ENCODE data around the gene CAT.
A peak's percentile ranks its signal among the peaks of the same experiment; 100 is the strongest.

Gene CAT

DNA sequence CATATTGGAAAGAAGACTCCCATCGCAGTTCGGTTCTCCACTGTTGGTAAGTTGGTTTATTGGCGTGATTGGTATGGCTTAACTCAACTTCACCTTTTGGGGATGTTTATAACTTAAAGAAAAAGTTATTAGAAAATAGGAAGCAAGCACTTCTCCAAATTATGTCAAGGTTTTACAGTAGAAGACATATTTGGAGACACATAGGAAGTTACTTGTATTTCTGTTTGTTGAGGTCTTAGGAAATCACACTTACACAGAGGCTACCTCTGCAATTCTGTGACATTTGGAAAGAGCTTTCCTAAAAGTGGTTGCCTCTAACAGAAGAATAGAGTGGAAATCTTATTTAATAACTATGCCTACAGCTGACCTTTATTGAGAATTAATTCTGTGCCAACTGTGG lies 12.3 kb downstream of the CAT start:
- no peak overlapping the region for H3K4me3 ChIP-seq (ENCODE audit: low read length, poor library complexity, severe bottlenecking)
- H3K9me3 ChIP-seq (ENCODE audit: insufficient read depth, low read depth, low read length): no peaks in the 10 kb centered on the region
- H3K9me2 ChIP-seq (replicated peaks; ENCODE audit: low read depth, low read length): no peaks in the 10 kb centered on the region
- peaks cover 10% of the 10 kb centered on the region for H3F3A ChIP-seq (ENCODE audit: low read depth)
- H2AFZ ChIP-seq (ENCODE audit: low read length): no peak overlapping the region
- H3K27me3 ChIP-seq (ENCODE audit: insufficient read depth, low read length, poor library complexity, severe bottlenecking): no peaks in the 10 kb centered on the region
- H3K36me3 ChIP-seq (ENCODE audit: insufficient read depth, low read length): peaks cover 68% of the 10 kb centered on the region
- H3K4me2 ChIP-seq (ENCODE audit: low read depth, low read length, poor library complexity, severe bottlenecking): peak overlapping the region; percentile 81
- H3K79me2 ChIP-seq (ENCODE audit: insufficient read depth, low read length): peaks cover 65% of the 10 kb centered on the region
- H3K9ac ChIP-seq (ENCODE audit: low read depth, low read length, poor library complexity, severe bottlenecking): no peak overlapping the region
- H3K4me1 ChIP-seq (ENCODE audit: insufficient read depth, low read length, poor library complexity, severe bottlenecking): peaks cover 58% of the 10 kb centered on the region
- H4K20me1 ChIP-seq (ENCODE audit: insufficient read depth, low read length, poor library complexity, severe bottlenecking): peaks cover 30% of the 10 kb centered on the region
- TF ChIP-seq EZH2phosphoT487 (IDR thresholded peaks at IDR 0.05; ENCODE audit: borderline replicate concordance) (no peak), CTCF (conservative IDR thresholded peaks at IDR 0.05; ENCODE audit: low read length) (no peak)

DNA sequence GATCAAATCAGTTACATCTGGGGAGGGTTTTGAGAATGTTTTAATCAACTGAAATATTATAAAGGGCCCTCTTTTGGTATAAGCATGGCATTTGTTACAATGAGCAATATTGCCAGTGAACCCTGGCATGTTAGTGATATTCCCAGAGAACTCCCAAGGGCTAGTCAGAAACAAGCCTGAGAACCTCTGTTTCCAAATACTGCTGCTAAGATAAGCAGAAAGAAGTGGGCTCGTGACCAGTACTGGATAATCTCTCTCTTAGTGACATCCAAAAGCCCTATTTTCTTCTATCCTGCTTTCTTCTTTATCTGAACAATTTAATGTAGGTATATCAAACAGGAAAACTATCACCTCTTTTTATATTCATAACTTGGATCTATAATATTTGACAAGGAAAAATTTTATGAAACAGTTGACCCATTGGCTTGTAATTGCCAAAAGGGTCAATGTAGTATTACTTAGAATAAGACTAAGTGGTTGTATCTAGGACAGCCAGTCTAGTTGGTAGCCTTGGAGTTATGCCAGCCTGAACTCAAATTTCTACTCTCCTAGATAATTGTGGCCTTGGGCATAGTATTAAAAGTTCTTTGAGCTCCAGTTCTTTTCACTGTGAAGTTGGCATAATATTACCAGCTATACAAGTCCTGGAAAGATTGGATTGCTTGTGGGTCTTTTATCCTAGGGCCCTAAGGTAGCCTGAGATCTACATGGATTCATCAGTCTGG lies 15.7 kb downstream of the CAT start:
- Histone ChIP-seq H2AFZ (ENCODE audit: low read length) (no peak overlapping the region), H3K79me2 (ENCODE audit: insufficient read depth, low read length) (peaks cover 35% of the 10 kb centered on the region), H3K4me1 (ENCODE audit: insufficient read depth, low read length, poor library complexity, severe bottlenecking) (peaks cover 25% of the 10 kb centered on the region), H3F3A (ENCODE audit: low read depth) (no peaks in the 10 kb centered on the region), H3K36me3 (ENCODE audit: insufficient read depth, low read length) (peaks cover 98% of the 10 kb centered on the region), H4K20me1 (ENCODE audit: insufficient read depth, low read length, poor library complexity, severe bottlenecking) (peaks cover 9% of the 10 kb centered on the region), H3K4me3 (ENCODE audit: low read length, poor library complexity, severe bottlenecking) (no peak overlapping the region), H3K9me2 (replicated peaks; ENCODE audit: low read depth, low read length) (no peaks in the 10 kb centered on the region), H3K27me3 (ENCODE audit: insufficient read depth, low read length, poor library complexity, severe bottlenecking) (no peaks in the 10 kb centered on the region), H3K4me2 (ENCODE audit: low read depth, low read length, poor library complexity, severe bottlenecking) (no peak overlapping the region), H3K9ac (ENCODE audit: low read depth, low read length, poor library complexity, severe bottlenecking) (no peak overlapping the region), H3K9me3 (ENCODE audit: insufficient read depth, low read depth, low read length) (no peaks in the 10 kb centered on the region)
- no peak for TF ChIP-seq CTCF (conservative IDR thresholded peaks at IDR 0.05; ENCODE audit: low read length)
- no peak for TF ChIP-seq EZH2phosphoT487 (IDR thresholded peaks at IDR 0.05; ENCODE audit: borderline replicate concordance)

GRCh38 chr11:34457607-34458006 lies 18.9 kb downstream of the CAT start:
- Histone ChIP-seq H3F3A (ENCODE audit: low read depth) (no peaks in the 10 kb centered on the region), H2AFZ (ENCODE audit: low read length) (no peak overlapping the region), H3K27me3 (ENCODE audit: insufficient read depth, low read length, poor library complexity, severe bottlenecking) (no peaks in the 10 kb centered on the region), H3K4me2 (ENCODE audit: low read depth, low read length, poor library complexity, severe bottlenecking) (no peak overlapping the region), H3K36me3 (ENCODE audit: insufficient read depth, low read length) (peaks cover 98% of the 10 kb centered on the region), H3K9me2 (replicated peaks; ENCODE audit: low read depth, low read length) (no peaks in the 10 kb centered on the region), H3K9ac (ENCODE audit: low read depth, low read length, poor library complexity, severe bottlenecking) (no peak overlapping the region), H3K79me2 (ENCODE audit: insufficient read depth, low read length) (0 out of 2 replicates have a peak, but pooled peaks cover 7% of the 10 kb centered on the region), H3K4me3 (ENCODE audit: low read length, poor library complexity, severe bottlenecking) (no peak overlapping the region), H3K9me3 (ENCODE audit: insufficient read depth, low read depth, low read length) (no peaks in the 10 kb centered on the region), H4K20me1 (ENCODE audit: insufficient read depth, low read length, poor library complexity, severe bottlenecking) (no peaks in the 10 kb centered on the region), H3K4me1 (ENCODE audit: insufficient read depth, low read length, poor library complexity, severe bottlenecking) (no peaks in the 10 kb centered on the region)
- TF ChIP-seq EZH2phosphoT487 (IDR thresholded peaks at IDR 0.05; ENCODE audit: borderline replicate concordance): no peak
- TF ChIP-seq CTCF (conservative IDR thresholded peaks at IDR 0.05; ENCODE audit: low read length): no peak
